Thyroid gland (tissue), 4 donors: Measurements from ENCODE around the gene ABCC1. TPM values are rescaled to one million over a fixed set of nuclear protein-coding genes. Genes with fewer than 3 reads are reported as not detected.
A peak's percentile ranks its signal among the peaks of the same experiment; 100 is the strongest.

Source experiments
- DNase-seq, 2 donors: peaks; one replicate each; pipeline ENCODE4 v3.0.0-alpha.2; 2019
- H3K27ac ChIP-seq, 3 donors: fragments of 200-600 bp; sonication (generic); 1 replicate in 2 of 3; 2 replicates in 1 of 3; pipeline ENCODE4 v1.5.1; 2016 to 2019; ENCODE audit warnings: mild to moderate bottlenecking in 1 of 3, moderate library complexity in 1 of 3
- H3K27me3 ChIP-seq: fragments of 200-600 bp; sonication (generic); one replicate; pipeline ENCODE4 v1.5.1; 2019
- H3K36me3 ChIP-seq, 2 donors: fragments of 200-600 bp; sonication (generic); one replicate each; pipeline ENCODE4 v1.5.1; 2016 to 2019
- H3K4me1 ChIP-seq, 2 donors: fragments of 200-600 bp; sonication (generic); one replicate each; pipeline ENCODE4 v1.5.1; 2017 to 2019
- H3K4me3 ChIP-seq, 3 donors: fragments of 200-600 bp; sonication (generic); replicated peaks in 1 of 3; 1 replicate in 2 of 3; 2 replicates in 1 of 3; pipeline ENCODE4 v1.5.1; 2016; ENCODE audit warnings: mild to moderate bottlenecking in 1 of 3
- H3K9me3 ChIP-seq: fragments of 200-600 bp; sonication (generic); one replicate; pipeline ENCODE4 v1.5.1; 2017
- CTCF ChIP-seq, 6 experiments: fragments of 200-600 bp in 3 of 6; fragments of 450-650 bp in 3 of 6; sonication (generic) in 3 of 6; IDR thresholded peaks; one replicate each; pipeline ENCODE4 v1.5.1; 2016 to 2019; ENCODE audit warnings: antibody characterized with exemption in 6 of 6, mild to moderate bottlenecking in 2 of 6, inconsistent platforms in 1 of 6, moderate library complexity in 1 of 6
- POLR2A ChIP-seq, 2 donors: fragments of 450-650 bp; IDR thresholded peaks; one replicate each; pipeline ENCODE4 v1.6.1; 2017; ENCODE audit warnings: antibody characterized with exemption in 2 of 2, mild to moderate bottlenecking in 2 of 2, moderate library complexity in 1 of 2
- WGBS, 2 donors: methylation state at CpG; one replicate each; pipeline ENCODE4 v1.1.5; 2017; 5-methylcytosine and 5-hydroxymethylcytosine counted together
- intact Hi-C: fragments of 100-400 bp; cut with DNase I; formaldehyde crosslinking; loops from one replicate; pipeline ENCODE4 v1.15.1; 2023
- total RNA-seq, 4 donors: library from RNA; depleted of rRNA; stranded (reverse); fragments of >200 nt; gene quantifications; one replicate each; pipeline ENCODE4 v1.2.3, GENCODE V29; 2016

Gene ABCC1
- total RNA-seq, 4 donors from 2014 or later = 42.7 to 76.7 (median 70.1) TPM

- H3K27me3 ChIP-seq = no peaks in the 10 kb centered on the region
- H3K36me3 ChIP-seq = peaks cover 39 to 58% of the 10 kb centered on the region in 2 donors
- H3K9me3 ChIP-seq = no peaks in the 10 kb centered on the region
- TF ChIP-seq POLR2A (IDR thresholded peaks at IDR 0.05) = no peak
- TF ChIP-seq CTCF (IDR thresholded peaks at IDR 0.05) = no peak
- 92 to 93% methylated on average over 11 of the region's 11 CpGs for WGBS, 2 donors
- no peak overlapping the region for H3K4me3 ChIP-seq
- no peak for DNase-seq
- intact Hi-C loops = no loop called here
- peaks cover 29% of the 10 kb centered on the region in 2 donors for H3K4me1 ChIP-seq
- H3K27ac ChIP-seq = peak overlapping the region in 1 of 3 donors; percentile 82
These were observed 98.3 kb downstream of the ABCC1 start for GRCh38 chr16:16047761-16048160.

- Histone ChIP-seq H3K9me3 (no peaks in the 10 kb centered on the region), H3K27ac (peak overlapping the region; percentile 74 to 82 (median 76)), H3K27me3 (no peaks in the 10 kb centered on the region), H3K4me3 (no peak overlapping the region), H3K36me3 (peaks cover 41 to 61% of the 10 kb centered on the region in 2 donors), H3K4me1 (peaks cover 22 to 24% of the 10 kb centered on the region in 2 donors)
- no peak for DNase-seq
- TF ChIP-seq POLR2A (IDR thresholded peaks at IDR 0.05) (no peak), CTCF (IDR thresholded peaks at IDR 0.05) (no peak)
- WGBS, 2 donors = 96 to 99% methylated on average over 6 of the region's 6 CpGs
- intact Hi-C loops = no loop called here
These were observed 99.6 kb downstream of the ABCC1 start for GRCh38 chr16:16048904-16049582.

GRCh38 chr16:16050106-16050505 lies 100.7 kb downstream of the ABCC1 start:
- H3K9me3 ChIP-seq = no peaks in the 10 kb centered on the region
- peaks cover 20 to 24% of the 10 kb centered on the region in 2 donors for H3K4me1 ChIP-seq
- no peak overlapping the region for H3K4me3 ChIP-seq
- peak; percentile 50 to 65 for DNase-seq
- H3K36me3 ChIP-seq = peaks cover 40 to 54% of the 10 kb centered on the region in 2 donors
- TF ChIP-seq CTCF (IDR thresholded peaks at IDR 0.05) (no peak), POLR2A (IDR thresholded peaks at IDR 0.05) (no peak)
- H3K27me3 ChIP-seq = no peaks in the 10 kb centered on the region
- WGBS, 2 donors = 64 to 71% methylated on average over 6 of the region's 6 CpGs
- intact Hi-C loops = no loop called here
- peak overlapping the region; percentile 74 to 82 (median 76) for H3K27ac ChIP-seq

GRCh38 chr16:16051132-16051531 lies 101.7 kb downstream of the ABCC1 start:
- intact Hi-C loops = no loop called here
- Histone ChIP-seq H3K36me3 (peaks cover 36 to 47% of the 10 kb centered on the region in 2 donors), H3K9me3 (no peaks in the 10 kb centered on the region), H3K27ac (peak overlapping the region in 2 of 3 donors; percentile 27 to 82), H3K4me1 (peaks cover 20 to 24% of the 10 kb centered on the region in 2 donors), H3K27me3 (no peaks in the 10 kb centered on the region), H3K4me3 (no peak overlapping the region)
- no peak for DNase-seq
- TF ChIP-seq POLR2A (IDR thresholded peaks at IDR 0.05) (no peak), CTCF (IDR thresholded peaks at IDR 0.05) (no peak)
- WGBS, 2 donors = 100% methylated on average over 4 of the region's 4 CpGs

GRCh38 chr16:16052916-16053315 lies 103.5 kb downstream of the ABCC1 start:
- H3K4me3 ChIP-seq = no peak overlapping the region
- H3K9me3 ChIP-seq = no peaks in the 10 kb centered on the region
- intact Hi-C loops = no loop called here
- DNase-seq = no peak
- TF ChIP-seq POLR2A (IDR thresholded peaks at IDR 0.05) (no peak), CTCF (IDR thresholded peaks at IDR 0.05) (no peak)
- H3K4me1 ChIP-seq = peaks cover 20 to 24% of the 10 kb centered on the region in 2 donors
- WGBS, 2 donors = 88 to 94% methylated on average over 3 of the region's 3 CpGs
- peaks cover 26 to 47% of the 10 kb centered on the region in 2 donors for H3K36me3 ChIP-seq
- peak overlapping the region in 1 of 3 donors; percentile 17 for H3K27ac ChIP-seq
- no peaks in the 10 kb centered on the region for H3K27me3 ChIP-seq
